Trophoblast cell (in vitro differentiated cells and primary cell): ENCODE data around the gene OPCML.

Source experiments
- DNase-seq, 2 donors: peaks; one replicate each; pipeline ENCODE4 v3.0.0-alpha.2; 2016
- H2AFZ ChIP-seq: 2 replicates; pipeline ENCODE4 v1.6.1; 2013; ENCODE audit warnings: low read length, moderate library complexity, mild to moderate bottlenecking; ENCODE audit not compliant: insufficient read depth, poor library complexity
- H2AK5ac ChIP-seq: 2 replicates; pipeline ENCODE4 v1.6.1; 2013; ENCODE audit warnings: mild to moderate bottlenecking, low read length
- H2BK120ac ChIP-seq: 2 replicates; pipeline ENCODE4 v1.6.1; 2013; ENCODE audit warnings: low read length, mild to moderate bottlenecking, moderate library complexity; ENCODE audit not compliant: insufficient read depth, poor library complexity
- H2BK12ac ChIP-seq: 2 replicates; pipeline ENCODE4 v1.6.1; 2013; ENCODE audit warnings: mild to moderate bottlenecking, low read length, moderate library complexity
- H2BK5ac ChIP-seq: 2 replicates; pipeline ENCODE4 v1.6.1; 2013; ENCODE audit warnings: low read length, low read depth, moderate library complexity, mild to moderate bottlenecking; ENCODE audit not compliant: poor library complexity
- H3K14ac ChIP-seq: 2 replicates; pipeline ENCODE4 v1.6.1; 2013; ENCODE audit warnings: mild to moderate bottlenecking, low read length
- H3K18ac ChIP-seq: 2 replicates; pipeline ENCODE4 v1.6.1; 2013; ENCODE audit warnings: mild to moderate bottlenecking, low read length
- H3K23ac ChIP-seq: 2 replicates; pipeline ENCODE4 v1.6.1; 2013; ENCODE audit warnings: low read length
- H3K27ac ChIP-seq: 2 replicates; pipeline ENCODE4 v1.5.1; 2013; ENCODE audit warnings: low read depth, mild to moderate bottlenecking, inconsistent platforms, low read length, moderate library complexity
- H3K27me3 ChIP-seq: 2 replicates; pipeline ENCODE4 v1.6.1; 2013; ENCODE audit warnings: inconsistent platforms, mild to moderate bottlenecking, low read length, moderate library complexity; ENCODE audit not compliant: insufficient read depth
- H3K36me3 ChIP-seq, 2 experiments: 1 replicate in 1 of 2; 2 replicates in 1 of 2; pipeline ENCODE4 v1.6.1; 2013; ENCODE audit warnings: low read length in 2 of 2, mild to moderate bottlenecking in 2 of 2, moderate library complexity in 1 of 2; ENCODE audit not compliant: insufficient read depth in 2 of 2, control insufficient read depth in 1 of 2
- H3K4ac ChIP-seq: 2 replicates; pipeline ENCODE4 v1.6.1; 2013; ENCODE audit warnings: low read depth, mild to moderate bottlenecking, low read length, moderate library complexity
- H3K4me1 ChIP-seq, 2 experiments: 1 replicate in 1 of 2; 2 replicates in 1 of 2; pipeline ENCODE4 v1.6.1; 2013; ENCODE audit warnings: low read length in 2 of 2, mild to moderate bottlenecking in 2 of 2, moderate library complexity in 1 of 2; ENCODE audit not compliant: insufficient read depth in 2 of 2, control insufficient read depth in 1 of 2
- H3K4me2 ChIP-seq: 2 replicates; pipeline ENCODE4 v1.6.1; 2013; ENCODE audit warnings: inconsistent platforms, mild to moderate bottlenecking, low read length, moderate library complexity
- H3K4me3 ChIP-seq: 2 replicates; pipeline ENCODE4 v1.5.1; 2013; ENCODE audit warnings: mild to moderate bottlenecking, low read depth, low read length, inconsistent platforms
- H3K79me1 ChIP-seq: one replicate; pipeline ENCODE4 v1.6.1; 2013; ENCODE audit warnings: low read length
- H3K79me2 ChIP-seq: 2 replicates; pipeline ENCODE4 v1.6.1; 2013; ENCODE audit warnings: low read length, mild to moderate bottlenecking; ENCODE audit not compliant: control insufficient read depth, insufficient read depth, poor library complexity
- H3K9ac ChIP-seq: 2 replicates; pipeline ENCODE4 v1.6.1; 2013; ENCODE audit warnings: mild to moderate bottlenecking, low read length
- H3K9me3 ChIP-seq: 2 replicates; pipeline ENCODE4 v1.6.1; 2013; ENCODE audit warnings: low read depth, mild to moderate bottlenecking, control low read depth, inconsistent platforms, low read length; ENCODE audit not compliant: insufficient read depth
- H4K12ac ChIP-seq: 2 replicates; pipeline ENCODE4 v1.6.1; 2013; ENCODE audit warnings: low read depth, mild to moderate bottlenecking, low read length, moderate library complexity
- H4K8ac ChIP-seq: 2 replicates; pipeline ENCODE4 v1.6.1; 2013; ENCODE audit warnings: low read depth, mild to moderate bottlenecking, low read length, moderate library complexity
- H4K91ac ChIP-seq: one replicate; pipeline ENCODE4 v1.6.1; 2013; ENCODE audit warnings: low read depth, mild to moderate bottlenecking, low read length, moderate library complexity
- WGBS: extraction: QIAGEN DNeasy Blood & Tissue Kit; methylation state at CpG from one replicate; pipeline ENCODE4 v1.1.7; 2013; ENCODE audit warnings: missing lambda C conversion rate; ENCODE audit not compliant: insufficient read length, insufficient coverage; ENCODE audit errors: extremely low coverage; 5-methylcytosine and 5-hydroxymethylcytosine counted together

The OPCML gene

DNA sequence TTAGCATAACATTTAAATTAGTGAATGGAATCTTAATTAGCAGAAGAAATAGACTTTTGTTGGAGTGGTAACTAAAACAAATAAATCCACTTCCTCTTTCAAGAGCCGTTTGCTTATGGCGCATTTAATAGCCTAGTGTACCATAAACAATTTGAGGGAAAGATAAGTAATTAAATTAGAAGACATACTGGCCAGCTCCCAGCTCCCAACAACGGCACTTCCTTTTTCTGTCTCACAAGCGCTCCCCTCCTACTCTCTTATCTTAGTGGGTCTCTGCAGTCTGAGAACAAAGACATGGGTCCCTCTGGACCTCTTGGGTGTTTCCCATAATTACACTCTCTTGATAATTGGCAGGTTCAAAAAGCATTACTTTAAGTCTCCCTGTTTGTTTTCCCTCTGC is 146.0 kb downstream of the OPCML start:
- no peak overlapping the region for H3K4me3 ChIP-seq
- H4K8ac ChIP-seq: no peak overlapping the region
- no peak overlapping the region for H2BK120ac ChIP-seq
- no peak overlapping the region for H2AK5ac ChIP-seq
- H3K9me3 ChIP-seq: peaks cover 3% of the 10 kb centered on the region
- no peaks in the 10 kb centered on the region for H3K27me3 ChIP-seq
- no peak overlapping the region for H3K23ac ChIP-seq
- H2AFZ ChIP-seq: no peak overlapping the region
- H3K4me2 ChIP-seq: no peak overlapping the region
- WGBS: no CpG with 5 or more reads among the region's 4 CpGs
- H3K4me1 ChIP-seq: no peaks in the 10 kb centered on the region
- H2BK12ac ChIP-seq: no peak overlapping the region
- no peak overlapping the region for H4K91ac ChIP-seq
- no peak overlapping the region for H3K14ac ChIP-seq
- DNase-seq: no peak
- H2BK5ac ChIP-seq: no peak overlapping the region
- H3K79me1 ChIP-seq: no peaks in the 10 kb centered on the region
- H3K79me2 ChIP-seq: no peaks in the 10 kb centered on the region
- H3K36me3 ChIP-seq: no peaks in the 10 kb centered on the region
- H3K18ac ChIP-seq: no peak overlapping the region
- no peak overlapping the region for H3K4ac ChIP-seq
- H3K27ac ChIP-seq: no peak overlapping the region
- no peak overlapping the region for H3K9ac ChIP-seq
- no peak overlapping the region for H4K12ac ChIP-seq

DNA sequence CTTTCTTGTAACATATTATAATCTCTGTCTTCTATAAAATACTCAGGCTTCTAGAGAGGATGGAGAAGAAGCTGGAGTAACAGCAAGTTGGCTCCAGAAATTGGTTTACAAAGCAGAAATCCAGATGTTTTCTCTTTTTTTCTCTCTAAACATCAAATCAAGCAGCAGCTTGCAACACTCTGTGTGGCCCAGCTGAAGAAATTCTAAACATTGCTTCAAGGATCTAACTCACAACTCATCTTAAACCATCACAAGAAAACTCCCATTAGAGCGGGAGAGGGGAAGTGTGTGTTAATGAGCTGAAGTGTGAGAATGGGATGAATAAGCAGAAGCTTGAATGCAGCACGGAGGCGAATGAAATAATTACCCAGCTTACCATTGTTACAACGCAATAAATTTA is 146.5 kb downstream of the OPCML start:
- no peak overlapping the region for H4K12ac ChIP-seq
- no peaks in the 10 kb centered on the region for H3K4me1 ChIP-seq
- no peak overlapping the region for H3K23ac ChIP-seq
- H2BK5ac ChIP-seq: no peak overlapping the region
- H3K9ac ChIP-seq: no peak overlapping the region
- no peak overlapping the region for H2BK12ac ChIP-seq
- no peak overlapping the region for H3K4me2 ChIP-seq
- no peaks in the 10 kb centered on the region for H3K79me1 ChIP-seq
- H3K4ac ChIP-seq: no peak overlapping the region
- no peak overlapping the region for H4K91ac ChIP-seq
- no peak overlapping the region for H3K27ac ChIP-seq
- WGBS: no CpG with 5 or more reads among the region's 4 CpGs
- DNase-seq: no peak
- H3K14ac ChIP-seq: no peak overlapping the region
- no peak overlapping the region for H2BK120ac ChIP-seq
- no peaks in the 10 kb centered on the region for H3K36me3 ChIP-seq
- H2AK5ac ChIP-seq: no peak overlapping the region
- H2AFZ ChIP-seq: no peak overlapping the region
- H3K4me3 ChIP-seq: no peak overlapping the region
- H3K79me2 ChIP-seq: no peaks in the 10 kb centered on the region
- no peaks in the 10 kb centered on the region for H3K9me3 ChIP-seq
- H3K27me3 ChIP-seq: no peaks in the 10 kb centered on the region
- no peak overlapping the region for H4K8ac ChIP-seq
- no peak overlapping the region for H3K18ac ChIP-seq

DNA sequence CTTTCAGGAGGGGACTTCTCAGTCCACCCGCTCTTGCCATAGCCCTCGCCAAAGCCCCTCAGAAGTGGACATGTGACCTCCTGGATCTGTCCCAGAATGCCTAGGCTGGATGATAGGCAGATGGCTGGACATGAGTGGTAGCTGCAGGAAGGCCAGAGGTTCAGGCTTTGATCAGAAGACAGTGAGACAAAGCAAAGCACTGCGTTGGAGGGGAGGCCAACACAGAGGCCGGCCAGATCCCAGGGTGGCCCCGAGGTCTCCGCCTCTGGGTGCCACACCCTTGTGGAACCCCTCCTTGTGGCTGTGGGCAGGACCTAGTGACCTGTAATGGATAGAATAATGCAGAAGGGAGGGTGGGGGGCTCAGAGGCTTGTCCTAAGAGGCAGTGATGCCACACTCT is 147.6 kb downstream of the OPCML start:
- no peak overlapping the region for H2AFZ ChIP-seq
- H4K91ac ChIP-seq: no peak overlapping the region
- H3K9ac ChIP-seq: no peak overlapping the region
- no peak overlapping the region for H2BK12ac ChIP-seq
- no peak overlapping the region for H4K12ac ChIP-seq
- H2BK5ac ChIP-seq: no peak overlapping the region
- no peak overlapping the region for H3K27ac ChIP-seq
- no peak overlapping the region for H2BK120ac ChIP-seq
- no peak overlapping the region for H3K23ac ChIP-seq
- H3K36me3 ChIP-seq: no peaks in the 10 kb centered on the region
- no peaks in the 10 kb centered on the region for H3K27me3 ChIP-seq
- no peak overlapping the region for H3K4me3 ChIP-seq
- H3K14ac ChIP-seq: no peak overlapping the region
- no peaks in the 10 kb centered on the region for H3K79me2 ChIP-seq
- H3K4me1 ChIP-seq: no peaks in the 10 kb centered on the region
- H3K4ac ChIP-seq: no peak overlapping the region
- H3K18ac ChIP-seq: no peak overlapping the region
- no CpG with 5 or more reads among the region's 6 CpGs for WGBS
- H4K8ac ChIP-seq: no peak overlapping the region
- H3K79me1 ChIP-seq: no peaks in the 10 kb centered on the region
- H3K4me2 ChIP-seq: no peak overlapping the region
- no peaks in the 10 kb centered on the region for H3K9me3 ChIP-seq
- H2AK5ac ChIP-seq: no peak overlapping the region
- no peak for DNase-seq

DNA sequence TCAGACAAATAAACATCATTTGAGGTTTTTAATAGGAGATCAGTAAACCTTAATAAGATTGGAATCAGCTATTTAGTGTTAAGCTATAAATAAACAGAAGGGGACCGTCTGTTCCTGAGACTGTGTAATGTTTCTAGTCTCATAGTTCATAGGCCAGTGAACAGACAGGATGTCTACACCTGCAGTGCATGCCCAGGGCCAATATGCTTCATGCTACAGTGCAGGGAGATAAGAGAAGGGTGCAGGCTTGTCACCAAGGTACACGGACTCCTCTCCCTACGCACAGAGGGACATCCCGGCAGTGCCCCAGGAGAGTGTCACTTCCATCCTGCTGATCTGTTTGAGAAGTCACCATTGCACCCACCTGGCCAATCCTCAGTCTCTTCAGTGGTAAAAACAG is 148.6 kb downstream of the OPCML start:
- no CpG with 5 or more reads among the region's 4 CpGs for WGBS
- H4K91ac ChIP-seq: no peak overlapping the region
- no peak overlapping the region for H2BK120ac ChIP-seq
- no peak overlapping the region for H3K4me3 ChIP-seq
- H3K4me1 ChIP-seq: no peaks in the 10 kb centered on the region
- no peak overlapping the region for H3K9ac ChIP-seq
- H2AK5ac ChIP-seq: no peak overlapping the region
- no peaks in the 10 kb centered on the region for H3K27me3 ChIP-seq
- no peak overlapping the region for H3K14ac ChIP-seq
- no peak overlapping the region for H2BK5ac ChIP-seq
- no peak overlapping the region for H3K4ac ChIP-seq
- H3K18ac ChIP-seq: no peak overlapping the region
- no peaks in the 10 kb centered on the region for H3K36me3 ChIP-seq
- H3K9me3 ChIP-seq: no peaks in the 10 kb centered on the region
- no peak overlapping the region for H4K8ac ChIP-seq
- no peak overlapping the region for H2BK12ac ChIP-seq
- H2AFZ ChIP-seq: no peak overlapping the region
- H3K4me2 ChIP-seq: no peak overlapping the region
- no peak overlapping the region for H4K12ac ChIP-seq
- no peaks in the 10 kb centered on the region for H3K79me1 ChIP-seq
- DNase-seq: no peak
- no peaks in the 10 kb centered on the region for H3K79me2 ChIP-seq
- H3K23ac ChIP-seq: no peak overlapping the region
- H3K27ac ChIP-seq: no peak overlapping the region
